GM12873 (cell line): ENCODE data around the gene DGKH.

ENCODE experiments used
- CTCF ChIP-seq: IDR thresholded peaks from 2 replicates; pipeline ENCODE4 v1.5.1; 2012; ENCODE audit warnings: low read depth, mild to moderate bottlenecking, moderate library complexity, low read length, control low read depth; ENCODE audit not compliant: insufficient read depth; ENCODE audit errors: missing control alignments

Gene DGKH

GRCh38 chr13:42146359-42146758 is 97.9 kb downstream of the DGKH start:
- no peak for TF ChIP-seq CTCF

- TF ChIP-seq CTCF, result no peak
Observed at GRCh38 chr13:42148538-42148937, 100.1 kb downstream of the DGKH start.

- TF ChIP-seq CTCF, result no peak
Observed at GRCh38 chr13:42149136-42149535, 100.7 kb downstream of the DGKH start.

GRCh38 chr13:42151781-42152180 is 103.3 kb downstream of the DGKH start:
- TF ChIP-seq CTCF, result no peak

GRCh38 chr13:42152495-42152894 is 104.0 kb downstream of the DGKH start:
- no peak for TF ChIP-seq CTCF

- no peak for TF ChIP-seq CTCF
Observed at GRCh38 chr13:42153199-42154113, 105.0 kb downstream of the DGKH start.

GRCh38 chr13:42155251-42155650 is 106.8 kb downstream of the DGKH start:
- TF ChIP-seq CTCF, result no peak
